Lower lobe of right lung (tissue), 2 donors: ENCODE measurements around the gene CERT1. TPM values are rescaled to one million over a fixed set of nuclear protein-coding genes. Genes with fewer than 3 reads are reported as not detected.
"Not testable (repeated sequence)": the region's sequence is repeated elsewhere in the genome, so short reads cannot be mapped to it uniquely, and the experiment has no call there.

Experiments used
- ATAC-seq, 2 donors: fragments of 200-7000 bp; cut with Tn5 transposase; one replicate each; pipeline ENCODE4 v1.9.1; 2020 to 2022; ENCODE audit warnings: mild to moderate bottlenecking in 2 of 2, moderate library complexity in 2 of 2
- DNase-seq: peaks from one replicate; pipeline ENCODE4 v3.0.0-alpha.2; 2020
- H3K27ac ChIP-seq: fragments of 200-600 bp; one replicate; pipeline ENCODE4 v1.8.0; 2022
- H3K27me3 ChIP-seq: fragments of 200-600 bp; one replicate; pipeline ENCODE4 v1.8.0; 2022; ENCODE audit warnings: low read depth
- H3K36me3 ChIP-seq: fragments of 200-600 bp; one replicate; pipeline ENCODE4 v1.8.0; 2022; ENCODE audit warnings: mild to moderate bottlenecking
- H3K4me1 ChIP-seq: fragments of 200-600 bp; one replicate; pipeline ENCODE4 v1.8.0; 2022
- H3K4me3 ChIP-seq: fragments of 200-600 bp; one replicate; pipeline ENCODE4 v1.8.0; 2022; ENCODE audit warnings: mild to moderate bottlenecking
- H3K9me3 ChIP-seq: fragments of 200-600 bp; one replicate; pipeline ENCODE4 v1.8.0; 2022
- intact Hi-C: fragments of 100-400 bp; cut with DNase I; formaldehyde crosslinking; loops from one replicate; pipeline ENCODE4 v1.11.0; 2022
- total RNA-seq: library from RNA; stranded (reverse); fragmentation: NEBNext Ultra II Directional; extraction: Animal tissue kit (Norgen Biotek cat#: 25700); gene quantifications from one replicate; pipeline ENCODE4 v1.2.1, GENCODE V29; 2021
- TF ChIP-seq, protein P1 (sequence below): fragments of 200-600 bp; IDR thresholded peaks from one replicate; pipeline ENCODE4 v1.8.0; 2022; ENCODE audit warnings: antibody characterized with exemption, mild to moderate bottlenecking
- donor health status: DM: no; HTN: yes; CAD: no; lungs with severe emphysema.

Gene CERT1
- total RNA-seq, 1 donor from 2014 or later: 70.9 TPM

DNA sequence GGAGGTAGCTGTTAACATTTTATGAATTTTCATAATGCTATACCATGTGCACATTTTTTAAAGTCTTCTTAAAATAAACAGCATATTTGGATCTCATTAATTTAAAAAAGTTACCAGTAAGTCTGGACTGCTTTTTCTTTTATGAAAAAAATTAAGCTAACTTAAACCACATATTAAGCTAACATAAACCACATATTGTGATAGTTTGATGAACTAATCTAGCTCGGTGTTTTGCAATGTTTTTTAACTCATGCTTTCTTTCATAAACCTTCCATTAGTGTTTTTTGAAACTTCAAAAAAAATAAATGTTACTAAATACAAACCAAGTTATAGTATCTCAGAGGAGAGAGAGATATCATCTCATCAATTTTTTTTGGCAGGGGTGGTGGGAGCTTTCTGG lies 26.8 kb upstream of the CERT1 start:
- no peak for DNase-seq
- TF ChIP-seq, protein P1, sequence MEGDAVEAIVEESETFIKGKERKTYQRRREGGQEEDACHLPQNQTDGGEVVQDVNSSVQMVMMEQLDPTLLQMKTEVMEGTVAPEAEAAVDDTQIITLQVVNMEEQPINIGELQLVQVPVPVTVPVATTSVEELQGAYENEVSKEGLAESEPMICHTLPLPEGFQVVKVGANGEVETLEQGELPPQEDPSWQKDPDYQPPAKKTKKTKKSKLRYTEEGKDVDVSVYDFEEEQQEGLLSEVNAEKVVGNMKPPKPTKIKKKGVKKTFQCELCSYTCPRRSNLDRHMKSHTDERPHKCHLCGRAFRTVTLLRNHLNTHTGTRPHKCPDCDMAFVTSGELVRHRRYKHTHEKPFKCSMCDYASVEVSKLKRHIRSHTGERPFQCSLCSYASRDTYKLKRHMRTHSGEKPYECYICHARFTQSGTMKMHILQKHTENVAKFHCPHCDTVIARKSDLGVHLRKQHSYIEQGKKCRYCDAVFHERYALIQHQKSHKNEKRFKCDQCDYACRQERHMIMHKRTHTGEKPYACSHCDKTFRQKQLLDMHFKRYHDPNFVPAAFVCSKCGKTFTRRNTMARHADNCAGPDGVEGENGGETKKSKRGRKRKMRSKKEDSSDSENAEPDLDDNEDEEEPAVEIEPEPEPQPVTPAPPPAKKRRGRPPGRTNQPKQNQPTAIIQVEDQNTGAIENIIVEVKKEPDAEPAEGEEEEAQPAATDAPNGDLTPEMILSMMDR: no peak

DNA sequence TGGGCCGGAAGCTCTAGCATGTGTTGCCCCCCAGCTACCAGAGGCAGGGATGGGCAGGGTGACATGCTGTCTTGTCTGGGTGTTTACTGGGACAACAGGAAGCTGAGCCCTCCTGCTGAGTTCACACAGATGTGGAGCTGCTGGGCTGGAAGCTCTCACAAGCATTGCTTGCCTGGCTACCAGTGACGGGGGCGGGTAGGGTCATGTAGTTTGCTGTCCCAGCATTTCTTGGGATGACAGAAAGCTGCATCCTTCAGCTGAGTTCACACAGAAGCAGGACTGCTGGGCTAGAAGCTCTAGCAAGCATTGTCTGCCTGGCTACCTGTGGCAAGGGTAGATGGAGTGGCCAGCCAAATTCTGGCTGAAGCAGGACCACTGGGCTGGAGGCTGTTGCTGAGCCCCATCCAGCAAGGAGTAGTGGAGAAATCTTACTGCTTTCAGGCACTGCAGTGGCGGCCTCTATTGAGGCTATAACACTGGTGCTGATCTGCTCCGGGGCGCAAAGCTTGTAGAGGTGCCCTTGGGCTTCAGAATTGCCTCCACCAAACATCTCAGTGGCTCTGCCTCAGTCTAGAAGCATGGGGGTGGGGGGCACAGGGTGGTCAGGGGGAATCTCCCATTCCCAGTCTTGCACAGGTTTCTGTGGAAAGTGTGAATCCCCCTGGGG lies 25.4 kb upstream of the CERT1 start:
- TF ChIP-seq, protein P1: no peak
- intact Hi-C loops: no loop called here

More for the DNA sequence above, 26.8 kb upstream of the CERT1 start:
- Histone ChIP-seq H3K4me1 (peaks cover 4% of the 10 kb centered on the region), H3K4me3 (no peak overlapping the region), H3K27ac (no peak overlapping the region), H3K36me3 (peaks cover 9% of the 10 kb centered on the region), H3K9me3 (peaks cover 11% of the 10 kb centered on the region), H3K27me3 (no peaks in the 10 kb centered on the region)
- intact Hi-C loops: no loop called here
- no peak for ATAC-seq

DNA sequence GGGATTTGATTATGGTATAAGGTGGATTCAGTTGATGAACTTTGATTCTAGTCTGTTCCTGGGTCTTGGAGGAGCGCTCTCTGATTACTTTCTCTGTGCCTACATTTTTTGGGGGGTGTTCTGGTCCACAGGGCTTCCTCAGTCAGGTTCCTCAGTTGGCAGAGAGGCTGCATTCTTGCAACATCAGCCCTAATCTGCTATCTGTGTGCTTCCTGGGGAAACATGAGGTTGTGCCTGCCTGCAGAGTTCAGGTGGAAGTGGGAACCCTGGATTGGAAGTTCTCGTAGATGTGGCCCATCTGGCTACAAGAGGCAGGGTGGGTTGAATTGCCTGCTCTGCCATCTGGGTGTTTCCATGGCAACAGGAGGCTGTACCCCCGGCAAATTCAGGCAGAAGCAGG lies 24.7 kb upstream of the CERT1 start:
- peaks cover 4% of the 10 kb centered on the region for H3K4me1 ChIP-seq
- H3K36me3 ChIP-seq: peaks cover 9% of the 10 kb centered on the region
- peaks cover 14% of the 10 kb centered on the region for H3K9me3 ChIP-seq
- no peak for ATAC-seq
- intact Hi-C loops: no loop called here
- DNase-seq: no peak
- H3K27me3 ChIP-seq: no peaks in the 10 kb centered on the region
- H3K4me3 ChIP-seq: no peak overlapping the region
- TF ChIP-seq, protein P1: no peak
- no peak overlapping the region for H3K27ac ChIP-seq

More for the DNA sequence above, 25.4 kb upstream of the CERT1 start:
- DNase-seq (no peak), ATAC-seq (no peak)
- Histone ChIP-seq H3K4me1 (peaks cover 4% of the 10 kb centered on the region), H3K9me3 (peaks cover 14% of the 10 kb centered on the region), H3K27me3 (no peaks in the 10 kb centered on the region), H3K36me3 (peaks cover 9% of the 10 kb centered on the region), H3K4me3 (no peak overlapping the region), H3K27ac (no peak overlapping the region)

DNA sequence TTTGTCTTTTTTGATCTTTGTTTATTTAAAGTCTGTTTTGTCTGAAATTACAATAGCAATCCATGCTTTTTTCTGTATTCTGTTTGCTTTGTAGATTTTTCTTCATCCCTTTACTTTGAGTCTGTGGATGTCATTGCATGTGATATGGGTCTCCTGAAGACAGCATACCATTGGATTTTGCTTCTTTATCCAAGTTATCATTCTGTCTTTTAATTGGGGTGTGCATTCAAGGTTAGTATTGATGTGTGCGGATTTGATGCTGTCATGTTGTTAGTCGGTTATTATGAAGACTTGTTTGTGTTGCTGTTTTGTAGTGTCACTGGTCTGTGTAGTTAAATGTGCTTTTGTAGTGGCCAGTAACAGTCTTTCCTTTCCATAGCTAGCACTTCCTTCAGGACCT lies 23.3 kb upstream of the CERT1 start:
- TF ChIP-seq, protein P1: no peak
- H3K9me3 ChIP-seq: peaks cover 14% of the 10 kb centered on the region
- no peaks in the 10 kb centered on the region for H3K27me3 ChIP-seq
- DNase-seq (no peak), ATAC-seq (no peak)
- no peak overlapping the region for H3K4me3 ChIP-seq
- intact Hi-C loops: no loop called here
- no peak overlapping the region for H3K27ac ChIP-seq
- peaks cover 4% of the 10 kb centered on the region for H3K4me1 ChIP-seq
- H3K36me3 ChIP-seq: no peaks in the 10 kb centered on the region

DNA sequence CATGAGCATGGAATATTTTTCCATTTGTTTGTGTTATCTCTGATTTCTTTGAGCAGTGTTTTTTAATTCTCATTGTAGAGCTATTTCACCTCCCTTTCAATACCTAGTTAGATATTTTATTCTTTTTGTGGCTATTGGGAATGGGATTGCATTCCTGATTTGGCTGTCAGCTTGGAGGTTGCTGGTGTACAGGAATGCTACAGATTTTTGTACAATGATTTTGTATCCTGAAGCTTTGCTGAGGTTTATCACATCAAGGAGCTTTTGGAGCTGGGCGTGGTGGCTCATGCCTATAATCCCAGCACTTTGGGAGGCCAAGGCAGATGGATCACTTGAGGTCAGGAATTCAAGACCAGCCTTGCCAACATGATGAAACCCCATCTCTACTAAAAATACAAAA lies 22.3 kb upstream of the CERT1 start:
- H3K4me3 ChIP-seq, intact Hi-C loops: not testable (repeated sequence)

DNA sequence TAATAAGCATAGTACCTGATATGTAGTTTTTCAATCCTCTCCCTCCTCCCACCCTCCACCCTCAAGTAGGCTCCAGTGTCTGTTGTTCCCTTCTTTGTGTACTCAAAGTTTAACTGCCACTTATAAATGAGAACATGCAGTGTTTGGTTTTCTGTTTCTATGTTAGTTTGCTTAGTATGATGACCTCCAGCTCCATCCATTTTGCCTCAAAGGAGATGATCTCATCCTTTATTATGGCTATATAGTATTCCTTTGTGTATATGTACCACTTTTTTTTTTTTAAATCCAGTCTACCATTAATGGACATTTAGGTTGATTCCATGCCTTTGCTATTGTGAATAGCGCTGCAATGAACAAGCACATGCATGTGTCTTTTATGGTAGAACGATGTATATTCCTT lies 20.8 kb upstream of the CERT1 start:
- H3K4me3 ChIP-seq: no peak overlapping the region

More for the DNA sequence above, 22.3 kb upstream of the CERT1 start:
- not testable (repeated sequence) for H3K4me1 ChIP-seq, H3K27me3 ChIP-seq, DNase-seq, H3K27ac ChIP-seq, H3K36me3 ChIP-seq, ATAC-seq
- peaks cover 14% of the 10 kb centered on the region for H3K9me3 ChIP-seq

More for the DNA sequence above, 20.8 kb upstream of the CERT1 start:
- Histone ChIP-seq H3K36me3 (no peaks in the 10 kb centered on the region), H3K4me1 (peaks cover 4% of the 10 kb centered on the region), H3K27ac (no peak overlapping the region), H3K27me3 (no peaks in the 10 kb centered on the region), H3K9me3 (peaks cover 14% of the 10 kb centered on the region)
- intact Hi-C loops: no loop called here
- TF ChIP-seq, protein P1: no peak
- ATAC-seq (no peak), DNase-seq (no peak)
